Astrocyte of the spinal cord (primary cell): ENCODE results near the gene RBMX2.

ENCODE experiments used
- DNase-seq: peaks from one replicate; pipeline ENCODE4 v3.0.0; 2011; ENCODE audit warnings: low read depth, low spot score
- H3K4me3 ChIP-seq: 2 replicates; pipeline ENCODE4 v1.5.1; 2011; ENCODE audit warnings: low read depth, mild to moderate bottlenecking, low read length, moderate library complexity
- in situ Hi-C: cut with HindIII; loops from 2 replicates; pipeline ENCODE4 v1.10.0; 2017; ENCODE audit warnings: low sequenced_read_pairs
- TF ChIP-seq, protein P1 (sequence below): IDR thresholded peaks from 2 replicates; pipeline ENCODE4 v1.5.1; 2012; ENCODE audit warnings: low read depth, mild to moderate bottlenecking, low read length, inconsistent platforms

The RBMX2 gene

DNA sequence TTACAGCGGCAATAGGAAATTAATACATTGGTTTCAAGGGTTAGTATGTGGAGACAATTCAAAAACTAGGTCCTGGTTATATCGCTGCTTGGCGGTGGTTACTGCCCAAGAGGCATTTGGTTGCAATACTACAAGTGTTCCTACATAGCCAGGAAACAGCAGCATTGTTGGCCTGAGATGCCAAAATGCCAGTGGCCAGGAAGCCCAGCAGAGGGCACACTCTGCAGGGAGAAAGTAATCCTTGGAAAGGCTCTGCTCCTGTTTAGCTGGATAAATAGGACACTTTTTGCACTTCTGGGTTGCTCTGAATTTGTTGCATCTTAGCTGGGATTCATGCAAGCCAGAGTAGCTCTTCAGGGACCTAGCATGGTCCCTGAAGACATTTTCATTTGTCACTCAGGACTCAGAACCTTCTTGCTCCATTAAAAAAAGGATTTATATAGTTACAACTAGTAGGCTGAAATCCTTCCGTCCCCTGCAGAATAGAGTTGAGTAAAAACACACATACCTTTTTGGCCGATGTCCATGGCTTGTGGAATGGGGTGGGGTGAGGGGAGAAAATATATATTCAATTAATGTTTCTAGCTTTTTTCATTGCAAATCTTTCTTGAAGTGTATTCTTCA, 8.2 kb upstream of the RBMX2 start:
- DNase-seq = peak; percentile 50
- in situ Hi-C loops = no loop called here

DNA sequence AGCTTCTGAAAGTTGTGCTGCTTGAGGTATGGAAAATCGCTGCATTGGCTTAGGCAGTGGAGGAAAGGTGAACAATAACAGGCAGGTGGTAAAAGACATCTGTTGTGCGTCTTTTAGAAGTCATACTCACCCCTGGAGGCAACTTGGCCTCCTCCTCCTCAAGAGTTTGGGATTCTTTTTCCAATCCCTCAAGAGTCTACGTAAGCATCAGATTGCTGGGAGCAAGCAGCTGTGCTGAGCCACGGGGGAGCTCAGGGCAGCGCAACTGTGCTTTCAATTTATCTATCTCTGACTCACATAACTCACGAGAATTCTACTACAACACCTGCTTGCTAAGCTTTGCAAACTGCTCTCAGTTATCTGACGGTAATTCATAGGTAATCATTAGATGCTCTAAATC, 6.4 kb upstream of the RBMX2 start:
- TF ChIP-seq, protein P1, sequence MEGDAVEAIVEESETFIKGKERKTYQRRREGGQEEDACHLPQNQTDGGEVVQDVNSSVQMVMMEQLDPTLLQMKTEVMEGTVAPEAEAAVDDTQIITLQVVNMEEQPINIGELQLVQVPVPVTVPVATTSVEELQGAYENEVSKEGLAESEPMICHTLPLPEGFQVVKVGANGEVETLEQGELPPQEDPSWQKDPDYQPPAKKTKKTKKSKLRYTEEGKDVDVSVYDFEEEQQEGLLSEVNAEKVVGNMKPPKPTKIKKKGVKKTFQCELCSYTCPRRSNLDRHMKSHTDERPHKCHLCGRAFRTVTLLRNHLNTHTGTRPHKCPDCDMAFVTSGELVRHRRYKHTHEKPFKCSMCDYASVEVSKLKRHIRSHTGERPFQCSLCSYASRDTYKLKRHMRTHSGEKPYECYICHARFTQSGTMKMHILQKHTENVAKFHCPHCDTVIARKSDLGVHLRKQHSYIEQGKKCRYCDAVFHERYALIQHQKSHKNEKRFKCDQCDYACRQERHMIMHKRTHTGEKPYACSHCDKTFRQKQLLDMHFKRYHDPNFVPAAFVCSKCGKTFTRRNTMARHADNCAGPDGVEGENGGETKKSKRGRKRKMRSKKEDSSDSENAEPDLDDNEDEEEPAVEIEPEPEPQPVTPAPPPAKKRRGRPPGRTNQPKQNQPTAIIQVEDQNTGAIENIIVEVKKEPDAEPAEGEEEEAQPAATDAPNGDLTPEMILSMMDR = no peak
- no peak overlapping the region for H3K4me3 ChIP-seq
- in situ Hi-C loops = no loop called here
- DNase-seq = no peak

More for the DNA sequence above, 8.2 kb upstream of the RBMX2 start:
- TF ChIP-seq, protein P1 = peak; percentile 79
- H3K4me3 ChIP-seq = no peak overlapping the region

DNA sequence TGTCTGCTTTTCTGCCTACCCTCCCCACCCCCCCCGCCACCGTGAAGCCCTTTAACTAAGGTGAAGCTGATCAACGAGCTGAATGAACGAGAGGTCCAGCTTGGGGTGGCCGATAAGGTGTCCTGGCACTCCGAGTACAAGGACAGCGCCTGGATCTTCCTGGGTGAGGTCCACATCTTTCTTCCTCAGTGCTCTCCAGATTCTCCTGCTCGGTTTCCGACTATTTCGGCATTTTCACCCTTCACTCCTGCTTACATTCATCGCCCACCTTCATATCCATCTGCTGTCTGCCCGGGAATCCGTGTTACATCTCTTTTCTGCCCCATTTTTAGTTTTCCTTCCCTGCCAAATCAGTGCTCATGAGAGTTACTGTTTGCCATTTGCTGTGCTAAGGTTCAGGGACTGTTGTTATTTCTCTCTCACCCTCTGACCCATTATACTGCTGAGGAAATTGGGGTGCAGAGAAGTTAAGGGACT, 459 bp downstream of the RBMX2 start:
- peak overlapping the region; percentile 75 for H3K4me3 ChIP-seq
- in situ Hi-C loops = no loop called here
- TF ChIP-seq, protein P1 = no peak
- no peak for DNase-seq

- in situ Hi-C loops = no loop called here
- DNase-seq = no peak
- TF ChIP-seq, protein P1 = no peak
Observed at GRCh38 chrX:130413415-130413814, 11.6 kb downstream of the RBMX2 start.

GRCh38 chrX:130414800-130415199, 13.0 kb downstream of the RBMX2 start:
- TF ChIP-seq, protein P1 = no peak
- H3K4me3 ChIP-seq = no peak overlapping the region
- DNase-seq = no peak
- in situ Hi-C loops = no loop called here

More at GRCh38 chrX:130413415-130413814, 11.6 kb downstream of the RBMX2 start:
- H3K4me3 ChIP-seq = no peak overlapping the region

DNA sequence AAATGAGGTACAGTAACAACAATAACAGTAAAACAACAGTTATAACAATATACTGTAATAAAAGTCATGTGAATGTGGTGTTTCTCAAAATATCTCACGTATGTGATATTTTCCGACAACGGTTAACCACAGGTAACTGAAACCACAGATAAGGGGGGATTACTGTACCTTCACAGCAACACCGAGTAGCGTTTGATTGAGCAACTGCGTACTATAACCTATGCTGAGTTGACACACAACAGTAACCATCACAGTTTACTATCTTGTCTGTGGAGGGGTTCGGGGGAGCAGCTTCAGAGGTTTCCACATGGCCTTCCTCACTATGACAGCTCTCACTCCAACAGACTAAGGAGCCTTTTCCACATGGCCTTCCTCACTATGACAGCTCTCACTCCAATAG, 13.4 kb downstream of the RBMX2 start:
- no peak overlapping the region for H3K4me3 ChIP-seq
- no peak for DNase-seq
- TF ChIP-seq, protein P1 = no peak
- in situ Hi-C loops = no loop called here

DNA sequence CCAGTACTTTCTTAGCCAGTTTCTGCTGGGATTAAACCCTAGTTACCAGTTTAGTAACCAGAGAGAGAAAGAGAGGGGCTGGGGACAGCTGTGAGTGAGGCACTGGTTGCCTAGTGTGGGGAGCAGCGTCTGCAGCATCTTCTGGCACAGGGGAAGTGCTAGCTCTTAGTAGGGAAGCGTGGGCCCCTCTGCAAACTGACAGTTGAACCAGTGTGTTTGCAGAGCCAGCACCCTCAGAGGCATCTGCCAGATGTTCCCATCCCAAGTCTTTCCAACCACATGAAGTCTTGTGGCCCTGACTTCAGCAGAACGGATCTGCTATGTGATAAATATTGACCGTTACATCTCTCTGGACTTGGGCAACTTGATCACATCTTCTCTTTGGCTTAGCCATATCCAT, 15.0 kb downstream of the RBMX2 start:
- TF ChIP-seq, protein P1 = no peak
- in situ Hi-C loops = no loop called here
- H3K4me3 ChIP-seq = no peak overlapping the region
- no peak for DNase-seq
